Stomach (tissue), 4 donors: ENCODE measurements around the gene ANKRD44.

Source experiments
- EP300 ChIP-seq: sonication (generic); formaldehyde crosslinking; IDR thresholded peaks from one replicate; pipeline ENCODE4 v1.6.1; 2017; ENCODE audit warnings: antibody characterized with exemption
- TF ChIP-seq, protein P1 (sequence below), 7 experiments: fragments of 450-650 bp in 4 of 7; fragments of 200-600 bp in 3 of 7; sonication (generic) in 3 of 7; IDR thresholded peaks; one replicate each; pipeline ENCODE4 v1.5.1; 2016 to 2019; ENCODE audit warnings: antibody characterized with exemption in 7 of 7, control low read depth in 2 of 7, mild to moderate bottlenecking in 1 of 7

DNA sequence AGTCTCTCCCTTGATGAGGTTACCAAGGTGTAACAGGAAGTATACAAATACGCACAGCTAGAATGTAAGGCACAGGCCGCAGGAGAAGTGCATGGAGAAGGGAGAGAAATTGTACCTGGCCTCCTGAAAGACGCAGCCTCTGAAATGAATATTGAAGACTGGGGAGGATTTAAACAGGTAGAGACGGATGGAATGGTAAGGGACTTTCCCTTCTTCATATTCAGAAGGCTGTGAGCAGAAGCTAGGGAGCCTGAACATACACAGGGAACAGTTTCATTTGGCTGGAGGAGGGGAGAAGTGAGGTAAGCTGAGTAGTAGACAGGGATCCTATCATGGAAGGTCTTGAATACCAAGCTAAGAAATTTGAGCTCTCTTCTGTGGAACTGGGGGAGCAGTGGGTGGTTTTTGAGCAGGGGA is 112.7 kb downstream of the ANKRD44 start:
- TF ChIP-seq, protein P1, sequence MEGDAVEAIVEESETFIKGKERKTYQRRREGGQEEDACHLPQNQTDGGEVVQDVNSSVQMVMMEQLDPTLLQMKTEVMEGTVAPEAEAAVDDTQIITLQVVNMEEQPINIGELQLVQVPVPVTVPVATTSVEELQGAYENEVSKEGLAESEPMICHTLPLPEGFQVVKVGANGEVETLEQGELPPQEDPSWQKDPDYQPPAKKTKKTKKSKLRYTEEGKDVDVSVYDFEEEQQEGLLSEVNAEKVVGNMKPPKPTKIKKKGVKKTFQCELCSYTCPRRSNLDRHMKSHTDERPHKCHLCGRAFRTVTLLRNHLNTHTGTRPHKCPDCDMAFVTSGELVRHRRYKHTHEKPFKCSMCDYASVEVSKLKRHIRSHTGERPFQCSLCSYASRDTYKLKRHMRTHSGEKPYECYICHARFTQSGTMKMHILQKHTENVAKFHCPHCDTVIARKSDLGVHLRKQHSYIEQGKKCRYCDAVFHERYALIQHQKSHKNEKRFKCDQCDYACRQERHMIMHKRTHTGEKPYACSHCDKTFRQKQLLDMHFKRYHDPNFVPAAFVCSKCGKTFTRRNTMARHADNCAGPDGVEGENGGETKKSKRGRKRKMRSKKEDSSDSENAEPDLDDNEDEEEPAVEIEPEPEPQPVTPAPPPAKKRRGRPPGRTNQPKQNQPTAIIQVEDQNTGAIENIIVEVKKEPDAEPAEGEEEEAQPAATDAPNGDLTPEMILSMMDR (IDR thresholded peaks at IDR 0.05), result no peak
- no peak for TF ChIP-seq EP300
